ENCODE data around the gene ZNF48.

Gene ZNF48

DNA sequence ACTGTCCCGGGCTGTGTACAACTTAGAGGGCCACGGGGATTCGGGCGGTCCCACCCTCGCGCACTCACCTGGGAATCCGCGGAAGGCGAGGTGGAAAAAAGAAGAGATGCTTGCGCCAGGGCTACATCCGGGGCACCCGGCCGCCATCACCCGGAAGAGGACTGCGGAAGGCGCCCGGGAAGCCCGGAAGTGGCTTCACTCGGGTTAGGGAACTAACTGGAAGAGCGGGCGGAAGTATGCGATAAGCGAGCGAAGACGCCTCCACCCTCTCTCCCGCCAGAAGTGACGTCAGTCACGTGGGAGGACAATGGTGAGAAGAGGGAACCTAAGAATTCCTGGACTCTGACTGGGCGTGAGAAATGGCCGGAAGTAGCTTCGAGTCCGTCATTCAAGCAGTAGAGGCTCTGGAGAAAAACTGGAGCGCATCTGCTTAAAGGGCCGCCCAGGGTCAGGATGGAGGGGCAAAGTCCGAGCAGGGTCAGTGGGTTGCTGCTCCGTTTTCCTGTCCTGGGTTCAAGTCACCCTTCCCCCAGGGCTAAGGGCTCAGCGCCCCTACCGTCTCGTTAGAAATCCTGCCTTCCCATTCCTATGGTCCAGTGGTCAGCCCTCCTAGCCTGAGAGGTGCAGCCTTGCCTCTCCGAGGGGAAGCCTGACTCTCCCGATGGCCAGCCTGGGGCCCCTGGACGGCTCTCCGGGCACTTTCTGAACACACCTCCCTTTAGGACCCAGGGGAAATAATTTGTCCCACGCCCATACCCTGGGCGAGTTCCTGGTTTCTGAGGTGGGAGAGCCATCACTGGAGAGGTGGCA lies 39.9 kb upstream of the ZNF48 start, which contains the start of gene CD2BP2:
CD2BP2 (minus strand) TSS at position 165 of the 810 bp plus-strand sequence. CDS start 627 bp downstream, outside the sequence.
- TF ChIP-seq, protein P1, sequence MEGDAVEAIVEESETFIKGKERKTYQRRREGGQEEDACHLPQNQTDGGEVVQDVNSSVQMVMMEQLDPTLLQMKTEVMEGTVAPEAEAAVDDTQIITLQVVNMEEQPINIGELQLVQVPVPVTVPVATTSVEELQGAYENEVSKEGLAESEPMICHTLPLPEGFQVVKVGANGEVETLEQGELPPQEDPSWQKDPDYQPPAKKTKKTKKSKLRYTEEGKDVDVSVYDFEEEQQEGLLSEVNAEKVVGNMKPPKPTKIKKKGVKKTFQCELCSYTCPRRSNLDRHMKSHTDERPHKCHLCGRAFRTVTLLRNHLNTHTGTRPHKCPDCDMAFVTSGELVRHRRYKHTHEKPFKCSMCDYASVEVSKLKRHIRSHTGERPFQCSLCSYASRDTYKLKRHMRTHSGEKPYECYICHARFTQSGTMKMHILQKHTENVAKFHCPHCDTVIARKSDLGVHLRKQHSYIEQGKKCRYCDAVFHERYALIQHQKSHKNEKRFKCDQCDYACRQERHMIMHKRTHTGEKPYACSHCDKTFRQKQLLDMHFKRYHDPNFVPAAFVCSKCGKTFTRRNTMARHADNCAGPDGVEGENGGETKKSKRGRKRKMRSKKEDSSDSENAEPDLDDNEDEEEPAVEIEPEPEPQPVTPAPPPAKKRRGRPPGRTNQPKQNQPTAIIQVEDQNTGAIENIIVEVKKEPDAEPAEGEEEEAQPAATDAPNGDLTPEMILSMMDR (conservative IDR thresholded peaks at IDR 0.05; ENCODE audit: low read depth, low read length): no peak
- peak; percentile 100 for DNase-seq (ENCODE audit: low read depth)
- H3K4me3 ChIP-seq (ENCODE audit: low read depth, low read length): peak within 1 kb of the TSS; percentile 98

DNA sequence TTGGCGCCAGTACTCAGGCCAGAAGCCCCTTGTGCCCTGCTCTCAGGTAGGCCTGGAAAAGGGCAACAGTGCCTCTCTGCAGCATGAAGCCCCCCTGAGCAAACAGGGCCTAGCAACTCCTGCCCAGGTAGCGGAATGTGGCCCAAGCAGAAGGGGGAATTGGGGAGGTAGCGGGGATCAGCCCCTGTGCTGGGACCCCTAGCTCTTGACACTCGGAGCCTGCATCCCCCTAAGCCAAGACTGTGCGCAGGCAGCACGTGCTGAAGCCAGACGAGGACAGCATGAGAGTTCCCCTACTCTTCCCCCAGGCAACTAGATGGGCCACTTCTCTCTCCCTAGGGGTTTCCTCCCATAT lies 39.3 kb upstream of the ZNF48 start:
- TF ChIP-seq, protein P1 (conservative IDR thresholded peaks at IDR 0.05; ENCODE audit: low read depth, low read length): no peak
- no peak for DNase-seq (ENCODE audit: low read depth)
- peak overlapping the region; percentile 98 for H3K4me3 ChIP-seq (ENCODE audit: low read depth, low read length)

DNA sequence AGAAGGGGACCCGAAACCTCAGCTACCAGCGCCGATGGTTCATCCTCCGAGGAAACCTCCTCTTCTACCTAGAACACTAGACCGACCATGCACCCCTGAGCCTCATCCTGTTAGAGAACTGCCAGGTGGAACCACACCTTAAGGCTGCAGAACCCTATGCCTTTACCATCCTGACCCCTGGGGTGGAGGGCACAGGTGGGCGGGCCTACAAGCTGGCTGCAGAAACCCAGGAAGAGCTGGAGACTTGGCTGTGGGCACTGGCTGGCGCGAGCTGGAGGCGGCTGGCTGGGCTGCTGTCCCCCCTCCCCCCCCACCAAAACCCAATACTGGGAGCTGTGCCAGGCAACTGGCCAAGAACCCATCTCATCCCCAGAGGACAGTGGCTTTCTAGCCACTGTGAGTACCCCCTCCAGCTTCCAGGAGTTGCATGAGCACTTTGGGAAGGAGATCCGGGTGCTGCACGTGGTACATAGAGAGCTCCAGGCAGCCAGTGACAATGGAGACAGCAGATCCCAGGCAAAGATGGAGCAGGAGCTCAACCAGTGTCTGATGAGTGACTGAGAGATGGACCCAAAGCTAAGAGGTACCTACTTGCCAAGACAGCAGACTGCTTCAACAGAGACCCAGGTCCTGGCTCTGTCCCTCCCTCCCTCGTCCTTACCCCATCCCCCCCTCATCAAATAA lies 38.7 kb upstream of the ZNF48 start:
- H3K4me3 ChIP-seq (ENCODE audit: low read depth, low read length): no peak overlapping the region
- TF ChIP-seq, protein P1 (conservative IDR thresholded peaks at IDR 0.05; ENCODE audit: low read depth, low read length): no peak
- DNase-seq (ENCODE audit: low read depth): no peak

DNA sequence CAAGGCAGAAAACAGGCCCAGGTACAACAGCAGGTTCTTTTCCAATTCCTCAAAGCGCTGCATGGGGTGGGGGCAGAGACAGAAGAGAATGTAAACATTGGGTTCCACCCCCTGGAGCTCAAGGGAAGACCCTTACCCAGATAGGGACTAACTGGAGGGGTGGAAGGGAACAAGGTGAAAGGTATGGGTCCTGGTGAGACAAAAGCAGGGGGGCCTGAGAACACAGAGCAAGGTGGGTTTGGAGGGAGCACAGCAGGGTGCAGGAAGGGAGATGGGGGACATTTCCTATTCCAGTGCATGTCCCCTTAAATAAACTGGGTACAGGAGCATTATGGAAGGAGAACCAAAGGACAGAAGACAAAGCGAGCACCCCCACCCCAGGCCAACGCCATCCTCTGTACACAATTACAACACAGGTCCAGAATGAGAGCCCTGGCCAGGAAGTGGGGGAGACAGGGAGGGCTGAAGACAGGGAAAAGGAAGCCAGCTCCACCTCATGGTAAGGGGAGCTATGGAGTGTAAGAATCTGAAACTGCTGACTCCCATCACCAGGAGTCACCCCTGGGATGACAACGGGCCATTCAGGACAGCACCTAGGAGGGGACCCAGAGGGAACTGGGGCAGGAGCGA lies 38.0 kb upstream of the ZNF48 start:
- TF ChIP-seq, protein P1 (conservative IDR thresholded peaks at IDR 0.05; ENCODE audit: low read depth, low read length): no peak
- no peak overlapping the region for H3K4me3 ChIP-seq (ENCODE audit: low read depth, low read length)
- no peak for DNase-seq (ENCODE audit: low read depth)

DNA sequence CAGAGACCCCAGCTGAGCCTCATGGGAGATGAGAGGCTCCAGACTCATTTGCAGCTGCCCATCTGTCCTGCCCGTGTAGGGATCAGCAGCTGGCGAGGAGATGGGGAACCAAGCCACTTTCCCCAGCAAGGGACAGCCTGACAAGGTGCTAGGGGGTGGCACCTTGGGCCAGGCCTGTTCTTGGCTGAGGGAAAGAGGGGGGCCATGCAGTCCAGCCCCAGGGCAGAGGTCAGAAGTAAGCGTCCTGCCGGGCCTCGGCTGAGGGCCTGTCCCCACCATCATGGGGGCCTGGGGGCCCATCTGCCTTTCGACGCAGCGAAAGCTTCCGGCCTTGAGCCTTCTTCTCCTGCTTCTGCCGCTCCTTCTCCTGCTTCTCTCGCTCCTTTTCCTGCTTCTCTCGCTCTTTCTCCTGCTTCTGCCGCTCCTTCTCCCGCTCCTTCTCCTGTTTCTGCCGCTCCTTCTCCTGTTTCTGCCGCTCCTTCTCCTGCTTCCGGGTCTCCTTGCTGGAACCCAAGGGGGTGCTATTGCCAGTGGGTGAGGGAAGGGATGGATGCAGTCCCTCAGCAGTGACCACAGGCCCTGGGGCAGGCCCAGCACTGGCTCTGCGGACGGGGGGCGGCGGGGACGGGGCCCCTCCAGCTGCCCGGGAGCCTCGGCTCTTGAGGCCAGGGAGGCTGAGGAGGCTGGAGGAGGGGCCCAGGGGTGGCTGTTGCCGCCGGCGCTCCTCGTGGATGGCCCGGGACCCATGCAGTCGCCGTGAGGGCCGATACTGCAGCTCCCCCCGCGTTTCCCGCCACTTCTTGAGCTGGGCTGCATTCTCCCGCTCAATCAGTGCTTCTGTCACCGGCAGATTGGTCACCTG lies 37.3 kb upstream of the ZNF48 start:
- TF ChIP-seq, protein P1 (conservative IDR thresholded peaks at IDR 0.05; ENCODE audit: low read depth, low read length): no peak
- no peak for DNase-seq (ENCODE audit: low read depth)
- H3K4me3 ChIP-seq (ENCODE audit: low read depth, low read length): no peak overlapping the region

DNA sequence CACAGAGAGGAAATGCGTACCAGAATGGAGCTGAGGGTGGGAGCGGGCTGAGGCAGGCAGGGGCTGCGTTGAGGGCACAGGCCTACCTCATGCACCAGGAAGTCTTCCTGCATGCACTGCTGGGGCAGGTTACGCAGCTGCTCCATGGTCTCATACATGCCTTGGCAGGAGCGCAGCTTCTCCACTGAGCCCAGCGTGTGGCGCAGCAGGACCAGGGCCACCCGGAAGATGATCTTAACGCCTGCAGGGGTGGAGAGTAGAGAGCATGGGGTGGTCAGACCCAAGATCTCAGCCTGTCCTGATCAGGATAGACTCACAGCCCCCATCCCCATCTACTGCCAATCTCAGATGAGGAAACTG lies 36.7 kb upstream of the ZNF48 start:
- no peak overlapping the region for H3K4me3 ChIP-seq (ENCODE audit: low read depth, low read length)
- TF ChIP-seq, protein P1 (conservative IDR thresholded peaks at IDR 0.05; ENCODE audit: low read depth, low read length): no peak

More for the DNA sequence above, 36.7 kb upstream of the ZNF48 start:
- no peak for DNase-seq (ENCODE audit: low read depth)
